Esophagus squamous epithelium (tissue), 4 donors: ENCODE measurements around the gene MTREX.

Experiments used
- POLR2A ChIP-seq, 4 donors: fragments of 450-650 bp; IDR thresholded peaks; one replicate each; pipeline ENCODE4 v1.6.1; 2017; ENCODE audit warnings: antibody characterized with exemption in 4 of 4, mild to moderate bottlenecking in 4 of 4, moderate library complexity in 3 of 4
- TF ChIP-seq, protein P1 (sequence below), 6 experiments: fragments of 450-650 bp in 4 of 6; fragments of 200-600 bp in 2 of 6; sonication (generic) in 2 of 6; IDR thresholded peaks; one replicate each; pipeline ENCODE4 v1.5.1; 2016 to 2019; ENCODE audit warnings: antibody characterized with exemption in 6 of 6, mild to moderate bottlenecking in 4 of 6, moderate library complexity in 4 of 6

GRCh38 chr5:55392669-55393068, 84.9 kb downstream of the MTREX start:
- TF ChIP-seq, protein P1, sequence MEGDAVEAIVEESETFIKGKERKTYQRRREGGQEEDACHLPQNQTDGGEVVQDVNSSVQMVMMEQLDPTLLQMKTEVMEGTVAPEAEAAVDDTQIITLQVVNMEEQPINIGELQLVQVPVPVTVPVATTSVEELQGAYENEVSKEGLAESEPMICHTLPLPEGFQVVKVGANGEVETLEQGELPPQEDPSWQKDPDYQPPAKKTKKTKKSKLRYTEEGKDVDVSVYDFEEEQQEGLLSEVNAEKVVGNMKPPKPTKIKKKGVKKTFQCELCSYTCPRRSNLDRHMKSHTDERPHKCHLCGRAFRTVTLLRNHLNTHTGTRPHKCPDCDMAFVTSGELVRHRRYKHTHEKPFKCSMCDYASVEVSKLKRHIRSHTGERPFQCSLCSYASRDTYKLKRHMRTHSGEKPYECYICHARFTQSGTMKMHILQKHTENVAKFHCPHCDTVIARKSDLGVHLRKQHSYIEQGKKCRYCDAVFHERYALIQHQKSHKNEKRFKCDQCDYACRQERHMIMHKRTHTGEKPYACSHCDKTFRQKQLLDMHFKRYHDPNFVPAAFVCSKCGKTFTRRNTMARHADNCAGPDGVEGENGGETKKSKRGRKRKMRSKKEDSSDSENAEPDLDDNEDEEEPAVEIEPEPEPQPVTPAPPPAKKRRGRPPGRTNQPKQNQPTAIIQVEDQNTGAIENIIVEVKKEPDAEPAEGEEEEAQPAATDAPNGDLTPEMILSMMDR (IDR thresholded peaks at IDR 0.05), result no peak
- no peak for TF ChIP-seq POLR2A (IDR thresholded peaks at IDR 0.05)
